Activated B cell treated with CpG ODN at 0.5 μM for 24 hours (primary cell): Measurements from ENCODE around the gene TMEM114. TPM values are rescaled to one million over a fixed set of nuclear protein-coding genes. Genes with fewer than 3 reads are reported as not detected.

Experiments
- ATAC-seq: fragments of 200-7000 bp; cut with Tn5 transposase; one replicate; pipeline ENCODE4 v1.10.0; 2021; ENCODE audit warnings: low read depth, mild to moderate bottlenecking, moderate library complexity
- CTCF ChIA-PET: fragments of 350-600 bp; sonication (Branson Sonifier 250); formaldehyde crosslinking; loops from one replicate; lab custom pipeline; 2021; ENCODE audit warnings: antibody characterized with exemption; lab: Charles Lee
- POLR2A ChIA-PET: fragments of 350-600 bp; sonication (Branson Sonifier 250); formaldehyde crosslinking; loops from one replicate; lab custom pipeline; 2021; ENCODE audit warnings: antibody characterized with exemption; lab: Charles Lee
- DNase-seq: peaks from one replicate; pipeline ENCODE4 v3.0.0; 2022
- H3K27ac Mint-ChIP-seq: one replicate; pipeline ENCODE4 v1.8.0; 2020; ENCODE audit warnings: mixed read lengths
- H3K27me3 Mint-ChIP-seq: one replicate; pipeline ENCODE4 v1.8.0; 2021; ENCODE audit warnings: mixed read lengths
- H3K36me3 Mint-ChIP-seq: one replicate; pipeline ENCODE4 v1.8.0; 2021; ENCODE audit warnings: low read depth, mixed read lengths
- H3K4me1 Mint-ChIP-seq: one replicate; pipeline ENCODE4 v1.8.0; 2021; ENCODE audit warnings: mixed read lengths
- H3K4me3 Mint-ChIP-seq: one replicate; pipeline ENCODE4 v1.8.0; 2020; ENCODE audit warnings: mild to moderate bottlenecking, mixed read lengths
- H3K9me3 Mint-ChIP-seq: one replicate; pipeline ENCODE4 v1.8.0; 2020; ENCODE audit warnings: mixed read lengths
- intact Hi-C: fragments of 100-400 bp; cut with micrococcal nuclease; formaldehyde crosslinking; loops from one replicate; pipeline ENCODE4 v1.15.1; 2024
- total RNA-seq: library from RNA; stranded (reverse); gene quantifications from 2 replicates; pipeline ENCODE4 v1.2.3, GENCODE V29; 2022
- TF ChIP-seq, protein P1 (sequence below): fragments of 200-600 bp; IDR thresholded peaks from one replicate; pipeline ENCODE4 v1.8.0; 2022; ENCODE audit warnings: antibody characterized with exemption, mild to moderate bottlenecking

Gene TMEM114
- total RNA-seq, 1 donor from 2014 or later, result not detected

DNA sequence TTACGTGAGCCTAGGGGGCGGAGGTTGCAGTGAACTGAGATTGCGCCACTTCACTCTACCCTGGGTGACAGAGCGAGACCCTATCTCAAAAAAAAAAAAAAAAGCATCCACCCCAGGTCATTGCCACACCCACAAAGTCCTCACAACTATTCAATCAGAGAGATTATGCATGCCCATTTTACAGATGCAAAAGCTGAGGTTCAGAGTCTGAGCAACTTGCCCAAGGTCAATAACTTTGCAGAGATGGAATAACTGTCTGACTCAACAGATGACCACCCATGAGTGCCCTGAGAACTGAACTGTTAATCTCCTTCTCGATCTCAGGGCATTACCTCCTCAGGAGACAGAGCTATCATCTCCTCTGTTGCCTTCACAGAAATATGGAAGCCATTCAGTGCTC lies 5.5 kb upstream of the TMEM114 start:
- CTCF ChIA-PET, result no interaction called here
- POLR2A ChIA-PET, result no interaction called here
- no peak overlapping the region for H3K27ac Mint-ChIP-seq
- H3K36me3 Mint-ChIP-seq, result no peaks in the 10 kb centered on the region
- no peak for ATAC-seq
- H3K4me3 Mint-ChIP-seq, result no peak overlapping the region
- H3K27me3 Mint-ChIP-seq, result peaks cover 18% of the 10 kb centered on the region
- intact Hi-C loops, result no loop called here
- TF ChIP-seq, protein P1, sequence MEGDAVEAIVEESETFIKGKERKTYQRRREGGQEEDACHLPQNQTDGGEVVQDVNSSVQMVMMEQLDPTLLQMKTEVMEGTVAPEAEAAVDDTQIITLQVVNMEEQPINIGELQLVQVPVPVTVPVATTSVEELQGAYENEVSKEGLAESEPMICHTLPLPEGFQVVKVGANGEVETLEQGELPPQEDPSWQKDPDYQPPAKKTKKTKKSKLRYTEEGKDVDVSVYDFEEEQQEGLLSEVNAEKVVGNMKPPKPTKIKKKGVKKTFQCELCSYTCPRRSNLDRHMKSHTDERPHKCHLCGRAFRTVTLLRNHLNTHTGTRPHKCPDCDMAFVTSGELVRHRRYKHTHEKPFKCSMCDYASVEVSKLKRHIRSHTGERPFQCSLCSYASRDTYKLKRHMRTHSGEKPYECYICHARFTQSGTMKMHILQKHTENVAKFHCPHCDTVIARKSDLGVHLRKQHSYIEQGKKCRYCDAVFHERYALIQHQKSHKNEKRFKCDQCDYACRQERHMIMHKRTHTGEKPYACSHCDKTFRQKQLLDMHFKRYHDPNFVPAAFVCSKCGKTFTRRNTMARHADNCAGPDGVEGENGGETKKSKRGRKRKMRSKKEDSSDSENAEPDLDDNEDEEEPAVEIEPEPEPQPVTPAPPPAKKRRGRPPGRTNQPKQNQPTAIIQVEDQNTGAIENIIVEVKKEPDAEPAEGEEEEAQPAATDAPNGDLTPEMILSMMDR, result no peak
- H3K4me1 Mint-ChIP-seq, result no peaks in the 10 kb centered on the region
- peaks cover 6% of the 10 kb centered on the region for H3K9me3 Mint-ChIP-seq
- no peak for DNase-seq

DNA sequence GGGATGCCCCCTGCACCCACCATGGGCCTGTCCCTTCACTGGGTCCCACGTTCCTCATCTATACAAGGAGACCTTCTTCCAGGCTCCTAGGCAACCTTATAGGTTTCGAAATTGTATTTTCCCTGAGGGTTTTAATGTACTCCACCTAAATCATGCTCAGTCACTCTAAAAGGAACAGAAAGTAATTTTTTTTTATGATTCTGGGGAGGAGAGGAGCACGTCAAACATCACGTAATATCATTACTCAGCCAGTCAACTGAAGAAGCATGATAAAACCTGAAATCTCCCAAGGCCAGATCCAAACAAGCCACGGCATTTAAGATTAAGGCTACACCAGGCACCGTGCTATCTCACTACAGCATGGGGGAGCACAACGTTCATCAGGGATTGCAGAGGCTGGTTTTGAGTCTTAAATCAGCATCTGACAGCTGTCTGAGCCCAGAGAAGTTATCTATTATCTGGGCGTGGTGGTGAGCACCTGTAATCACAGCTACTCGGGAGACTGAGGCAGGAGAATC lies 3.9 kb upstream of the TMEM114 start:
- Mint-ChIP-seq H3K4me1 (peaks cover 5% of the 10 kb centered on the region), H3K36me3 (no peaks in the 10 kb centered on the region), H3K27ac (no peak overlapping the region), H3K27me3 (peaks cover 18% of the 10 kb centered on the region), H3K4me3 (no peak overlapping the region), H3K9me3 (peaks cover 6% of the 10 kb centered on the region)
- intact Hi-C loops, result no loop called here
- ATAC-seq (no peak), DNase-seq (no peak)
- POLR2A ChIA-PET, result no interaction called here
- TF ChIP-seq, protein P1, result no peak
- CTCF ChIA-PET, result no interaction called here

DNA sequence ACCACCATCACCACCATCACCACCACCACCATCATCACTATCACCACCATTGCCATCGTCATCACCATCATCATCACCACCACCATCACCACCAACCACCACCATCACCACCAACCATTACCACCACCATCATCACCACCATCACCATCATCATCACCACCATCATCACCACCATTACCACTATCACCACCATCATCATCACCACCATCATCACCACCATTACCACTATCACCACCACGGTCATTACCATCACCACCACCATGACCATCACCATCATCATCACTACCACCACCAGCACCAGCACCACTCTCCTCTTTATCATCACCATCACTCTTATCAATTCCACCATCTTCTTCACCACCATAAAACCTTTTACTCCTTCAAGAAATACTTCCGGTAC lies 1.1 kb upstream of the TMEM114 start:
- Mint-ChIP-seq H3K36me3 (no peaks in the 10 kb centered on the region), H3K27me3 (peaks cover 26% of the 10 kb centered on the region), H3K27ac (no peak overlapping the region), H3K4me3 (no peak overlapping the region), H3K4me1 (peaks cover 13% of the 10 kb centered on the region), H3K9me3 (no peaks in the 10 kb centered on the region)
- ChIA-PET CTCF (no interaction called here), POLR2A (no interaction called here)
- ATAC-seq (no peak), DNase-seq (no peak)
- TF ChIP-seq, protein P1, result no peak
- intact Hi-C loops, result no loop called here

DNA sequence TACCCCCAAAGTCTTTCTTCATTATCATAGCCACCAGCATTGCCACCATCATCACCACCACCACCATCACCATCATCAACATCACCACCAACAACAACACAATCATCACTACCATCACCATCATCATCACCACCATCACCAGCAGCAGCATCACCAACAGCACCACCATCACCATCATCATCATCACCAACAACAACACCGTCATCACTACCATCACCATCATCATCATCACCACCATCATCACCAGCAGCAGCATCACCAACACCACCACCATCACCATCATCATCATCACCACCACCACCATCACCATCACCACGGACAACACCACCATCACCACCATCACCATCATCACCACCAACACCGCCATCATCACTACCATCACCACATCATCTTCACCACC lies 500 bp upstream of the TMEM114 start:
- no peak for DNase-seq
- TF ChIP-seq, protein P1, result no peak
- Mint-ChIP-seq H3K9me3 (no peaks in the 10 kb centered on the region), H3K4me3 (no peak overlapping the region), H3K4me1 (peaks cover 13% of the 10 kb centered on the region), H3K27ac (no peak overlapping the region), H3K27me3 (peaks cover 29% of the 10 kb centered on the region), H3K36me3 (no peaks in the 10 kb centered on the region)
- no peak for ATAC-seq
- CTCF ChIA-PET, result no interaction called here
- POLR2A ChIA-PET, result no interaction called here
- intact Hi-C loops, result no loop called here

DNA sequence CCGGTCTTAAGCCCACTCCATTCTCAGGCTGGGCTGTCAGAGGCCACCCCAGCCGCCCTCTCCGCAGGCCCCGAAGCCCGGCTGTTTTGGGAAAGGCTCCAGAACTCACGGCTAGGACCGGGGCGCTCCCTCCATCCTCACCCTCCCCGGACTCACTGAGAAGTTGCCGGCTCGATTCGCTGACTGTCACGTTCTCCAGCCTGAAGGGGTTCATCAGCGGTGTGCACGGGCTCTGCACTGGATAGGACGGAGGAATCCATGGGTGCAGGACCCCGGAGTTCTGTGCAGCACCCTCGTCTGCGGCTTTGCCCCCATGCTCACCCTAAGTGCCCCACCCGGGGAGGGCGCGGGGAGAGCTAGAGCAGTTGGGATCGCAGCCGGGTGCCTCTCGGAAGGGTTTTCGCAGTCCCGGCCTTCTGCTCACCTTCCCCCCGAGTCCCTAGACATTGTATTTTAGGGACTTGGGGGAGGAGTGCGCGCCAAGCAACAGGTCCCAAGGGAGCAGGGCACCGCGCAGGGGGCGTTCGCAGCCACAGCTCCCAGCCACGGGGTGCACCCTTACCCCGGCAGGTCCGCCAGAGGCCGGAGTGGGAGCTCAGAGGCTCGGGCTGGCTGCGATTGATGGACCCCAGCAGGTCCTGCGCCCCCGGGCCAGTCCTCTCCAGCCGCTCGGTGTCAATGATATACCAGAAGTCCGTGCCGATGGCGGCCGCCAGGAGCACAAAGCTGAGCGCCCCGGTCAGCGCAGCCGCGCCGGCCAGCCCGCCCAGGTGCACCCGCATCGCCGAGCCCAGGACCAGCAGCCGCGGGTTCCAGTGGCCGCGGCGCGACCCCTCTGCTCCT lies 1.0 kb downstream of the TMEM114 start:
- no peaks in the 10 kb centered on the region for H3K9me3 Mint-ChIP-seq
- intact Hi-C loops, result no loop called here
- ATAC-seq, result no peak

More for the DNA sequence above, 1.0 kb downstream of the TMEM114 start:
- TF ChIP-seq, protein P1, result no peak
- Mint-ChIP-seq H3K27ac (no peak overlapping the region), H3K27me3 (peaks cover 26% of the 10 kb centered on the region), H3K4me3 (no peak overlapping the region), H3K4me1 (peaks cover 13% of the 10 kb centered on the region), H3K36me3 (no peaks in the 10 kb centered on the region)
- DNase-seq, result no peak
- POLR2A ChIA-PET, result no interaction called here
- CTCF ChIA-PET, result no interaction called here
